Measurements from ENCODE around the gene LRRC40. TPM values are rescaled to one million over a fixed set of nuclear protein-coding genes. Genes with fewer than 3 reads are reported as not detected.

The LRRC40 gene
- total RNA-seq, 2 donors from 2014 or later = 22.5 to 29.0 TPM

- H3K27ac Mint-ChIP-seq = no peak overlapping the region
- ATAC-seq (replicated peaks in 1 of 2) (no peak), DNase-seq (no peak)
- H3K4me3 Mint-ChIP-seq = no peak overlapping the region
- no peaks in the 10 kb centered on the region for H3K27me3 Mint-ChIP-seq (ENCODE audit: low read depth)
- H3K36me3 Mint-ChIP-seq (ENCODE audit: insufficient read depth in 2 of 2) = peaks cover 0 to 5% of the 10 kb centered on the region in 2 donors
- H3K9me3 Mint-ChIP-seq = no peaks in the 10 kb centered on the region
- H3K4me1 Mint-ChIP-seq (ENCODE audit: low read depth) = no peaks in the 10 kb centered on the region
Measured at GRCh38 chr1:70146488-70146887, 58.9 kb downstream of the LRRC40 start.

DNA sequence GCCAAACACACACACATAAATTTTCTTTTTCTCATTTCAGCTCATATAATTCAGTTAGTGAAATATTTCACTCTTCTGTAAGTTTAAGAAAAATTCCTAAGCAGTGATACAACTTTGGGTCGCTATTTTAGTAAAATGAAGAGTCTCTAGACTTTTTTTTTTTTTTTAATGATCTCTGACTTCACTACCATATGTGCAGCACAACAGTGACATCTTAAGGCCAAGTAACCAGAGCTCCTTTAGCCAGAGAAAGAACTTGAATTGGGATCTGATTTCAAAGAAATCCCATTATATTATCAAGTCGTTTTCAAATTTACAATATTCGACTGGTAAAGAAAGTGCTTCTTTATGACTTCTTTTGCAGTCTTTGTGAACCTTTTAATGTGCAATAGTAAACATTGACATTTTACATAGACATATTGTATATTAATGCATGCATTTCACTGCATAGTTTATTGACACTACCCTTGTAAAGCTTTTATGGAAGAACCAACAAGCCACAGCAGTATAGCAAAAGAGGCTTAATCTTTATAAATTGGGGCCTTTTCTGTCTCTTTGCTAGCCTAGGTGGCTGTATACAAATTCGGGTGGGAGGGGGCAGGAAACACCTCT is 62.2 kb downstream of the LRRC40 start:
- no peaks in the 10 kb centered on the region for H3K9me3 Mint-ChIP-seq
- no peaks in the 10 kb centered on the region for H3K27me3 Mint-ChIP-seq (ENCODE audit: low read depth)
- peaks cover 0 to 2% of the 10 kb centered on the region in 2 donors for H3K36me3 Mint-ChIP-seq (ENCODE audit: insufficient read depth in 2 of 2)
- DNase-seq = no peak
- H3K4me1 Mint-ChIP-seq (ENCODE audit: low read depth) = no peaks in the 10 kb centered on the region
- H3K4me3 Mint-ChIP-seq = no peak overlapping the region
- no peak for ATAC-seq (replicated peaks in 1 of 2)
- no peak overlapping the region for H3K27ac Mint-ChIP-seq

DNA sequence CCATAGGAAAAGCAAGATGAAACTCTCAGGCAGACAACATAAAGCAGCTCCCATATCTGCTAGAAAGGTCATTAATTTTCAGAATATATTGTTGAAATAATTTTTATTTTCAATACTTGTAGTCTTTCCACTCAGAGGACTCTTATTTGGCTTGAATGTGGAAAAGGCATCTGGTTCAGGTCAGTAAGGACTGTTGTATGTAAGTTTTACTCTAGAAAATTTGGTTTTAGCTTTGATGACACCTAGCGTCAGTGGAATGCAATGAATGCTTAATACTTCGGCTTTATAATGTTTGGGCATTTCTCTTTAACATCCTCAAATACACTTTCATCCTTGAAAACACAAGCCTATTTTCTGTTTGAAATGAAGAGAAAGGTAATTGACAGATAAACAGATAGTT is 63.3 kb downstream of the LRRC40 start:
- Mint-ChIP-seq H3K9me3 (no peaks in the 10 kb centered on the region), H3K27ac (no peak overlapping the region), H3K27me3 (ENCODE audit: low read depth) (no peaks in the 10 kb centered on the region)

GRCh38 chr1:70140894-70141293 is 64.5 kb downstream of the LRRC40 start:
- no peaks in the 10 kb centered on the region for H3K36me3 Mint-ChIP-seq (ENCODE audit: insufficient read depth in 2 of 2)
- DNase-seq (no peak), ATAC-seq (replicated peaks in 1 of 2) (no peak)
- H3K27me3 Mint-ChIP-seq (ENCODE audit: low read depth) = no peaks in the 10 kb centered on the region
- H3K9me3 Mint-ChIP-seq = no peaks in the 10 kb centered on the region
- H3K4me1 Mint-ChIP-seq (ENCODE audit: low read depth) = no peaks in the 10 kb centered on the region
- no peak overlapping the region for H3K27ac Mint-ChIP-seq
- H3K4me3 Mint-ChIP-seq = no peak overlapping the region

More for the DNA sequence above, 63.3 kb downstream of the LRRC40 start:
- no peak overlapping the region for H3K4me3 Mint-ChIP-seq
- no peaks in the 10 kb centered on the region for H3K36me3 Mint-ChIP-seq (ENCODE audit: insufficient read depth in 2 of 2)
- ATAC-seq (replicated peaks in 1 of 2) (no peak), DNase-seq (no peak)
- no peaks in the 10 kb centered on the region for H3K4me1 Mint-ChIP-seq (ENCODE audit: low read depth)

- DNase-seq = no peak
- ATAC-seq (replicated peaks in 1 of 2) = no peak
Measured at GRCh38 chr1:70140343-70140742, 65.0 kb downstream of the LRRC40 start.

DNA sequence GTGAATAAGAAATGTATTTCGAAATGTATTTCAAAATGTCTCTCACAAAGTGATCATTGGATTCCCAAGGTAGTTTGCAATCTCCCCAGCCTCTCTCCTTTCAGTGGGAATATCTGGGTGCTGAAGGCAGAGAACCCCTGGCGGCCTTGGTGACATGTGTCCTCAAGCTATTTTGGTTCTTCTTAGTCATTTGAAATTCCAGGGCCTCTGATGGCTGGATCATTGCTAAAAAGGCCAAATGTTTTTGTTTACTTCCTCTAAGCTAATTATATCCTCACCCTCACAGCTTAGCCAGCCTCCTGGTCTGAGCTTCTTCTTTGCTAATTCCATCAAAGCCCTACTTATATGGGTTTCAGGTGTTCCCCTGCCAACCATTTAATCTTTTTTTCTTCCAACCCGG is 71.2 kb downstream of the LRRC40 start:
- H3K4me1 Mint-ChIP-seq (ENCODE audit: low read depth) = no peaks in the 10 kb centered on the region
- no peak overlapping the region for H3K4me3 Mint-ChIP-seq
- ATAC-seq (replicated peaks in 1 of 2) = no peak
- no peak overlapping the region for H3K27ac Mint-ChIP-seq
- no peaks in the 10 kb centered on the region for H3K9me3 Mint-ChIP-seq
- H3K36me3 Mint-ChIP-seq (ENCODE audit: insufficient read depth in 2 of 2) = no peaks in the 10 kb centered on the region
- peaks cover 6% of the 10 kb centered on the region for H3K27me3 Mint-ChIP-seq (ENCODE audit: low read depth)
- no peak for DNase-seq

More at GRCh38 chr1:70140343-70140742, 65.0 kb downstream of the LRRC40 start:
- Mint-ChIP-seq H3K9me3 (no peaks in the 10 kb centered on the region), H3K4me3 (no peak overlapping the region), H3K27ac (no peak overlapping the region), H3K4me1 (ENCODE audit: low read depth) (no peaks in the 10 kb centered on the region), H3K36me3 (ENCODE audit: insufficient read depth in 2 of 2) (no peaks in the 10 kb centered on the region), H3K27me3 (ENCODE audit: low read depth) (no peaks in the 10 kb centered on the region)

GRCh38 chr1:70117046-70117445 is 88.3 kb downstream of the LRRC40 start:
- H3K27me3 Mint-ChIP-seq (ENCODE audit: low read depth) = peaks cover 12% of the 10 kb centered on the region
- H3K27ac Mint-ChIP-seq = no peak overlapping the region
- no peaks in the 10 kb centered on the region for H3K36me3 Mint-ChIP-seq (ENCODE audit: insufficient read depth in 2 of 2)
- no peaks in the 10 kb centered on the region for H3K4me1 Mint-ChIP-seq (ENCODE audit: low read depth)
- DNase-seq = no peak
- no peaks in the 10 kb centered on the region for H3K9me3 Mint-ChIP-seq
- no peak overlapping the region for H3K4me3 Mint-ChIP-seq
- ATAC-seq (replicated peaks in 1 of 2) = no peak

- peaks cover 12% of the 10 kb centered on the region for H3K27me3 Mint-ChIP-seq (ENCODE audit: low read depth)
- H3K4me1 Mint-ChIP-seq (ENCODE audit: low read depth) = no peaks in the 10 kb centered on the region
- H3K9me3 Mint-ChIP-seq = no peaks in the 10 kb centered on the region
- no peak overlapping the region for H3K27ac Mint-ChIP-seq
- no peak overlapping the region for H3K4me3 Mint-ChIP-seq
- ATAC-seq (replicated peaks in 1 of 2) = no peak
- no peak for DNase-seq
- H3K36me3 Mint-ChIP-seq (ENCODE audit: insufficient read depth in 2 of 2) = no peaks in the 10 kb centered on the region
Measured at GRCh38 chr1:70115315-70115714, 90.1 kb downstream of the LRRC40 start.

- DNase-seq (no peak), ATAC-seq (replicated peaks in 1 of 2) (no peak)
- Mint-ChIP-seq H3K4me3 (no peak overlapping the region), H3K27ac (no peak overlapping the region), H3K9me3 (no peaks in the 10 kb centered on the region), H3K4me1 (ENCODE audit: low read depth) (no peaks in the 10 kb centered on the region), H3K36me3 (ENCODE audit: insufficient read depth in 2 of 2) (no peaks in the 10 kb centered on the region), H3K27me3 (ENCODE audit: low read depth) (peaks cover 16% of the 10 kb centered on the region)
Measured at GRCh38 chr1:70112838-70113237, 92.5 kb downstream of the LRRC40 start.

DNA sequence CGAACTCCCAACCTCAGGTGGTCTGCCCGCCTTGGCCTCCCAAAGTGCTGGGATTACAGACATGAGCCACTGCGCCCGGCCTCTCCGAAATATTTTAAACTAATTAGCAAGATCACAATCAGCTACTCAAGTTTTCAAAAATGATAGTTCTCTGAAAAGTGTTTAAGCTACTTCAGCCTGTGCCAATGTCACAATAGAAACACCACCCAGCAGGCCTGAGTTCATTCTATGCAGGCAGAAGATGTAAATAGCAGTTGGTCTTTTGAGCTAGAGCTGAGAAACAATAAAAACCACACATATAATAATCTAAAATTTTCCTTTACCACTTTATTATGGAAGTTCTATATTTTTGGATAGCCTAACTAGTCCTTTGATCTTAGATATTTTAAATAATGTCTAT is 96.1 kb downstream of the LRRC40 start:
- Mint-ChIP-seq H3K4me1 (ENCODE audit: low read depth) (no peaks in the 10 kb centered on the region), H3K36me3 (ENCODE audit: insufficient read depth in 2 of 2) (no peaks in the 10 kb centered on the region)

DNA sequence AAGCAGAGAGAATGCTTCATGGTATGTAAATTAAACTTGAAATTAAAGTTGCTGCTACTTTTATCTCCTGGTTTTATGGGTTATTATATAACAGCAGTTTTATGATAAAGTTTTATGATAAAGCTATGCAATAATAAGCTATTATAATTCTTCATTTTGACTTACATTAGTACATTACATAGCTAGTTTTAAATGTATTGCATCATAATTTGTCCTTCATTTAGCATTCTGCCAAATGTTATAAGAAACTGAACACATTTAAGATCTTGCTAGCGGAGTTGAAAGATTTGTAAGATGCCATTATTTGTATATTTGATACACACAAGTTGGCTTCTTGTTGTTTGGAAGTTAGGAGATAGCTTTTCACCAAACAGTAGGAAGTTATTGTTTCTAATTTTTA is 101.6 kb downstream of the LRRC40 start:
- no peaks in the 10 kb centered on the region for H3K4me1 Mint-ChIP-seq (ENCODE audit: low read depth)
- DNase-seq (no peak), ATAC-seq (replicated peaks in 1 of 2) (no peak)
- H3K4me3 Mint-ChIP-seq = no peak overlapping the region
- peaks cover 5% of the 10 kb centered on the region for H3K27me3 Mint-ChIP-seq (ENCODE audit: low read depth)
- no peaks in the 10 kb centered on the region for H3K9me3 Mint-ChIP-seq
- no peak overlapping the region for H3K27ac Mint-ChIP-seq
- H3K36me3 Mint-ChIP-seq (ENCODE audit: insufficient read depth in 2 of 2) = no peaks in the 10 kb centered on the region

More for the DNA sequence above, 96.1 kb downstream of the LRRC40 start:
- DNase-seq = no peak
- peaks cover 16% of the 10 kb centered on the region for H3K27me3 Mint-ChIP-seq (ENCODE audit: low read depth)
- no peak overlapping the region for H3K4me3 Mint-ChIP-seq
- ATAC-seq (replicated peaks in 1 of 2) = no peak
- no peak overlapping the region for H3K27ac Mint-ChIP-seq
- no peaks in the 10 kb centered on the region for H3K9me3 Mint-ChIP-seq

DNA sequence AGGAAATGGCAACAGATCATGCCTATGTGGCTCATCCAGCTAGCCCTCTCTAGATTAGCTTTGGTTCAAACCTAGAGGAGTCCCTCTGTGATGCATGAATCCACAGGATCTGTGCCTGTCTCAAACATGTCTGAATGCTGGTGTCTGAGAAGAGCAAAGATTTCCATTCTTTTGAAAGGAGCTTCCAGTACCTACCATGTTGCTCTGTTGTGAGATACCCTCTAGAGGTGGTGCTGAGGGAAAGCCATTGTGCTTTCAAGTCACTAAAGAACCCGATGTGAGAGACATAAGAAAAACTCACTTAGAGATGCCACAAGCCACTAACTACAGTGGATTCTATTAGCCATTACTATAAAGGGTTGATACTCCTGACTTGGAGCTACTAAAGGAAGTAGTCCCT is 103.6 kb downstream of the LRRC40 start:
- ATAC-seq (replicated peaks in 1 of 2) = no peak
- Mint-ChIP-seq H3K4me3 (no peak overlapping the region), H3K27me3 (ENCODE audit: low read depth) (no peaks in the 10 kb centered on the region), H3K4me1 (ENCODE audit: low read depth) (no peaks in the 10 kb centered on the region), H3K27ac (no peak overlapping the region), H3K36me3 (ENCODE audit: insufficient read depth in 2 of 2) (no peaks in the 10 kb centered on the region), H3K9me3 (no peaks in the 10 kb centered on the region)
- no peak for DNase-seq

GRCh38 chr1:70101231-70101630 is 104.1 kb downstream of the LRRC40 start:
- H3K36me3 Mint-ChIP-seq (ENCODE audit: insufficient read depth in 2 of 2) = no peaks in the 10 kb centered on the region

More at GRCh38 chr1:70101231-70101630, 104.1 kb downstream of the LRRC40 start:
- no peak overlapping the region for H3K4me3 Mint-ChIP-seq
- DNase-seq = no peak
- no peak overlapping the region for H3K27ac Mint-ChIP-seq
- H3K4me1 Mint-ChIP-seq (ENCODE audit: low read depth) = no peaks in the 10 kb centered on the region
- no peaks in the 10 kb centered on the region for H3K9me3 Mint-ChIP-seq
- no peak for ATAC-seq (replicated peaks in 1 of 2)
- no peaks in the 10 kb centered on the region for H3K27me3 Mint-ChIP-seq (ENCODE audit: low read depth)
